Adrenal gland (tissue), 19 donors: ENCODE data around the gene CCDC61. TPM values are rescaled to one million over a fixed set of nuclear protein-coding genes. Genes with fewer than 3 reads are reported as not detected.

ENCODE experiments used
- DNase-seq, 7 donors: peaks; one replicate each; pipeline ENCODE4 v3.0.0-alpha.2; 2019 to 2020
- H3K27ac ChIP-seq, 5 donors: fragments of 200-600 bp; sonication (generic) in 4 of 5; 1 replicate in 3 of 5; 2 replicates in 2 of 5; pipeline versions ENCODE4 v1.5.1 to v1.8.0; 2016 to 2020; ENCODE audit warnings: mild to moderate bottlenecking in 1 of 5
- H3K27me3 ChIP-seq: fragments of 200-600 bp; 2 replicates; pipeline ENCODE4 v1.8.0; 2021
- H3K36me3 ChIP-seq, 2 donors: fragments of 200-600 bp; replicated peaks in 1 of 2; 1 replicate in 1 of 2; 2 replicates in 1 of 2; pipeline versions ENCODE4 v1.5.1 to v1.8.0; 2018 to 2022
- H3K4me1 ChIP-seq, 2 donors: fragments of 200-600 bp; replicated peaks in 1 of 2; 1 replicate in 1 of 2; 2 replicates in 1 of 2; pipeline versions ENCODE4 v1.5.1 to v1.8.0; 2018 to 2021
- H3K4me3 ChIP-seq, 4 donors: fragments of 200-600 bp; sonication (generic) in 3 of 4; one replicate each; pipeline ENCODE4 v1.5.1; 2016 to 2018
- H3K9me3 ChIP-seq, 3 donors: fragments of 200-600 bp; sonication (generic) in 1 of 3; replicated peaks in 1 of 3; 1 replicate in 2 of 3; 2 replicates in 1 of 3; pipeline versions ENCODE4 v1.5.1 to v1.8.0; 2016 to 2021
- CTCF ChIP-seq, 6 experiments: fragments of 450-650 bp in 4 of 6; fragments of 200-600 bp in 2 of 6; sonication (generic) in 1 of 6; IDR thresholded peaks; 1 replicate in 5 of 6; 2 replicates in 1 of 6; pipeline versions ENCODE4 v1.5.1 to v1.8.0; 2016 to 2021; ENCODE audit warnings: antibody characterized with exemption in 6 of 6, mild to moderate bottlenecking in 2 of 6, moderate library complexity in 1 of 6
- POLR2A ChIP-seq, 2 donors: fragments of 450-650 bp; IDR thresholded peaks; one replicate each; pipeline ENCODE4 v1.6.1; 2017; ENCODE audit warnings: antibody characterized with exemption in 2 of 2, mild to moderate bottlenecking in 2 of 2, moderate library complexity in 1 of 2
- WGBS, 4 donors: extraction: QIAGEN DNeasy Blood & Tissue Kit in 2 of 4; methylation state at CpG; one replicate each; pipeline versions ENCODE4 v1.1.5 to v1.1.7; 2013 to 2017; 5-methylcytosine and 5-hydroxymethylcytosine counted together
- intact Hi-C, 2 donors: fragments of 100-400 bp; cut with DNase I; formaldehyde crosslinking; loops; one replicate each; pipeline versions ENCODE4 v1.14.1 to v1.15.0; 2022 to 2023
- long read RNA-seq, 10 donors: library from polyadenylated mRNA in 3 of 10; unstranded in 2 of 10; stranded (forward) in 1 of 10; transcript quantifications; one replicate each; pipeline ENCODE4 v2.0.0 and lab custom pipeline, GENCODE V29; 2021 to 2026
- polyA plus RNA-seq, 3 donors: library from polyadenylated mRNA; stranded (reverse); fragments of 200-250 nt in 2 of 3; fragments of 350-450 nt in 1 of 3; fragmentation: Illumina TruSeq in 1 of 3; extraction: RNeasy Lipid Tissue Mini Kit (QIAGEN cat#74804) in 1 of 3; gene quantifications; one replicate each; pipeline ENCODE4 v1.2.3, GENCODE V29; 2013 to 2014
- total RNA-seq, 9 donors: library from RNA; depleted of rRNA in 4 of 9; stranded (reverse); fragments of >200 nt in 4 of 9; fragments of 120-200 nt in 1 of 9; fragmentation: NEBNext Ultra II Directional in 1 of 9; extraction: Animal tissue kit (Norgen Biotek cat#: 25700) in 1 of 9; gene quantifications; one replicate each; pipeline versions ENCODE4 v1.1.0 to v1.2.4, GENCODE V29; 2013 to 2023
- donor health status: healthy with polysubstance abuse.
- donor health status: Bipolar disorder and iron deficiency.
- donor health status: DM: yes; HTN: yes; CAD: no.
- donor health status: DM: no; HTN: no; CAD: no.
- donor health status: DM: no; HTN: no; CAD: no.
- donor health status: DM: yes; HTN: yes; CAD: no.

Gene CCDC61
- total RNA-seq (10 to 100 TPM in 6 of 9 donors, 1 to 10 TPM in 3; 3.3 to 29.6 (median 14.0) TPM), polyA plus RNA-seq (10 to 100 TPM in 2 of 3 donors, 1 to 10 TPM in 1; 2.8 to 45.9 (median 24.3) TPM)
- long read RNA-seq, donor 1: 0 reads
- long read RNA-seq, donor 2, partial matches to known transcripts: 0 of 1 reads
- long read RNA-seq, donor 2, other reads (novel, unspliced or antisense): 0 of 1 reads
- long read RNA-seq, donor 3: 0 reads
- long read RNA-seq, donor 4: 0 reads
- long read RNA-seq, donor 5, transcript CCDC61-204 (14 exons, 1,817 nt): major isoform, 46 of 61 reads
- long read RNA-seq, donor 5, partial matches to known transcripts: 6 of 61 reads
- long read RNA-seq, donor 5, other reads (novel, unspliced or antisense): 9 of 61 reads
- long read RNA-seq, donor 6: 0 reads
- long read RNA-seq, donor 7: 0 reads
- long read RNA-seq, donor 8, partial matches to known transcripts: 0 of 3 reads
- long read RNA-seq, donor 8, other reads (novel, unspliced or antisense): 0 of 3 reads
- long read RNA-seq, donor 9, partial matches to known transcripts: 0 of 1 reads
- long read RNA-seq, donor 9, other reads (novel, unspliced or antisense): 0 of 1 reads
- long read RNA-seq, donor 10, partial matches to known transcripts: 0 of 2 reads
- long read RNA-seq, donor 10, other reads (novel, unspliced or antisense): 0 of 2 reads

GRCh38 chr19:45994998-45995714 lies at the start of gene CCDC61:
TSS of gene CCDC61 (plus strand) at chr19:45995467. CDS start at chr19:46003019, 7,552 bp downstream.
- intact Hi-C loops: no loop called here
- Histone ChIP-seq H3K4me3 (peak within 1 kb of the TSS in 3 of 4 donors; percentile 73 to 88 (median 86)), H3K36me3 (no peaks in the 10 kb centered on the region), H3K27me3 (no peaks in the 10 kb centered on the region), H3K4me1 (peaks cover 3 to 14% of the 10 kb centered on the region in 2 donors), H3K27ac (peak within 1 kb of the TSS in 4 of 5 donors; percentile 4 to 85 (median 76)), H3K9me3 (no peaks in the 10 kb centered on the region)
- TF ChIP-seq POLR2A (IDR thresholded peaks at IDR 0.05) (peak; percentile 56 to 83), CTCF (IDR thresholded peaks at IDR 0.05) (no peak)
- 0 to 2% (median 0%) methylated on average over 28 to 34 of the region's 34 CpGs for WGBS, 4 donors
- DNase-seq: peak; percentile 95 to 99 (median 98)

GRCh38 chr19:45947926-45948325 lies 47.3 kb upstream of the CCDC61 start:
- Histone ChIP-seq H3K27ac (no peak overlapping the region), H3K4me3 (no peak overlapping the region), H3K9me3 (no peaks in the 10 kb centered on the region), H3K27me3 (peaks cover 19% of the 10 kb centered on the region), H3K36me3 (no peaks in the 10 kb centered on the region), H3K4me1 (peaks cover 0 to 3% of the 10 kb centered on the region in 2 donors)
- no peak for DNase-seq
- intact Hi-C loops: no loop called here
- 80 to 97% (median 86%) methylated on average over 1 of the region's 1 CpG for WGBS, 4 donors
- TF ChIP-seq CTCF (IDR thresholded peaks at IDR 0.05) (no peak), POLR2A (IDR thresholded peaks at IDR 0.05) (no peak)

- no peak for DNase-seq
- Histone ChIP-seq H3K4me3 (no peak overlapping the region), H3K4me1 (peaks cover 0 to 9% of the 10 kb centered on the region in 2 donors), H3K27me3 (peaks cover 8% of the 10 kb centered on the region), H3K36me3 (no peaks in the 10 kb centered on the region), H3K9me3 (no peaks in the 10 kb centered on the region), H3K27ac (peak overlapping the region in 1 of 5 donors; percentile 38)
- 30 to 43% (median 36%) methylated on average over 6 to 8 of the region's 8 CpGs for WGBS, 4 donors
- intact Hi-C loops: no loop called here
- TF ChIP-seq POLR2A (IDR thresholded peaks at IDR 0.05) (no peak), CTCF (IDR thresholded peaks at IDR 0.05) (no peak)
These were observed 43.0 kb upstream of the CCDC61 start for GRCh38 chr19:45952341-45952685.
